T-helper 1 cell (primary cell): ENCODE results near the gene TMEM30A.
A peak's percentile ranks its signal among the peaks of the same experiment; 100 is the strongest.

Experiments
- DNase-seq, 5 donors: peaks; one replicate each; pipeline ENCODE4 v3.0.0-alpha.2; 2012 to 2020

Gene TMEM30A

GRCh38 chr6:75211920-75212590 lies 72.5 kb downstream of the TMEM30A start:
- DNase-seq = no peak

- DNase-seq = peak in 4 of 5 donors; percentile 27 to 54 (median 46)
Measured at GRCh38 chr6:75210885-75211739, 73.5 kb downstream of the TMEM30A start.

DNA sequence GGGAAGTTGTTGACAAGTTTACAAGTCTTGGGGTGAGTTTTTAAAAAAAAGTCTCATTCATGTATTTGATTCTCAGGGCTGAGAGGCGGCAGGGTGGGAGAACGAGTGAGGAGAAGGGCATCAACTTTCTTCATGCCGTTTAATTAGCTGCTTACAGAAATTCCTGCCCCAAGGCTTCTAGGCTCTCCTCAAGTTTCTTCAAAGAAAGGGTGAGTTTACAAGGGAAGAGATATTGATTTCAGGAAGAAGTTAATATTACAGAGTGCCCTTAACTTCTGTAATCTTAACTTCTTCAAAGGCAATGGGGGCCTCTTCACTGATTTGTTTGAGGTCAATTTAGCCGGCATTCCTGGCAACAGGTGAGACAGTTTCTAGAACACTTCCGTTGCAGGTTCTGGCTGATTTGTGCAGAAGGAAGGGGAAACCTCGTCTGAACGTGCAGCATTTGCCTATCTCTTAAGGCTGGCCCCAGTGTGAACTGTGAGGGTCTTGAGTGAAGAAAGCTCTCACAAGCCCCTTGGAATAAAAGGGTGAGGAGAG lies 75.3 kb downstream of the TMEM30A start:
- DNase-seq = no peak

GRCh38 chr6:75208298-75209183 lies 76.1 kb downstream of the TMEM30A start:
- peak; percentile 50 to 75 (median 69) for DNase-seq

- DNase-seq = no peak
Measured at GRCh38 chr6:75206576-75207342, 77.8 kb downstream of the TMEM30A start.

GRCh38 chr6:75205776-75206575 lies 78.6 kb downstream of the TMEM30A start, which contains the start of gene COL12A1:
Gene COL12A1, minus strand, starts transcription at chr6:75206053. Its CDS starts 3,261 bp downstream, at chr6:75202792.
- no peak for DNase-seq

GRCh38 chr6:75204959-75205775 lies 79.4 kb downstream of the TMEM30A start:
- DNase-seq = peak in 1 of 5 donors; percentile 16

GRCh38 chr6:75204217-75204958 lies 80.2 kb downstream of the TMEM30A start:
- DNase-seq = peak in 1 of 5 donors; percentile 33

GRCh38 chr6:75203721-75204120 lies 80.9 kb downstream of the TMEM30A start:
- no peak for DNase-seq
